ENCODE results near the gene STAG3. TPM values are rescaled to one million over a fixed set of nuclear protein-coding genes. Genes with fewer than 3 reads are reported as not detected.
"Not testable (repeated sequence)": the region's sequence is repeated elsewhere in the genome, so short reads cannot be mapped to it uniquely, and the experiment has no call there.

The STAG3 gene
- 1.1 and 2.1 TPM in 2 replicates for total RNA-seq

- Histone ChIP-seq H3K27me3 (ENCODE audit: control insufficient read depth, insufficient read depth, low read length) (no peaks in the 10 kb centered on the region), H3K36me3 (ENCODE audit: control insufficient read depth, insufficient read depth, low read length) (no peaks in the 10 kb centered on the region), H3K4me3 (ENCODE audit: low read depth, low read length) (peak within 1 kb of the TSS; percentile 80)
- DNase-seq (ENCODE audit: low read depth): peak; percentile 78
- no peak for TF ChIP-seq CTCF (IDR thresholded peaks at IDR 0.05; ENCODE audit: insufficient read depth, low read length, poor library complexity, severe bottlenecking)
These were observed at the start of gene STAG3, which contains the start of gene GPC2 for GRCh38 chr7:100177045-100178001. Gene STAG3 (plus strand): TSS chr7:100177918. CDS start chr7:100180557, 2,639 bp downstream. Gene GPC2 (minus strand): TSS chr7:100177381. CDS start chr7:100177199, 182 bp downstream.

- no peak for DNase-seq (ENCODE audit: low read depth)
- H3K4me3 ChIP-seq (ENCODE audit: low read depth, low read length): no peak overlapping the region
- no peaks in the 10 kb centered on the region for H3K27me3 ChIP-seq (ENCODE audit: control insufficient read depth, insufficient read depth, low read length)
- no peaks in the 10 kb centered on the region for H3K36me3 ChIP-seq (ENCODE audit: control insufficient read depth, insufficient read depth, low read length)
- TF ChIP-seq CTCF (IDR thresholded peaks at IDR 0.05; ENCODE audit: insufficient read depth, low read length, poor library complexity, severe bottlenecking): no peak
These were observed 49.1 kb upstream of the STAG3 start for GRCh38 chr7:100128637-100128963.

- H3K4me3 ChIP-seq (ENCODE audit: low read depth, low read length): not testable (repeated sequence)
These were observed 47.5 kb upstream of the STAG3 start for GRCh38 chr7:100130220-100130607.

GRCh38 chr7:100130608-100131453 lies 46.9 kb upstream of the STAG3 start:
- peak; percentile 83 for TF ChIP-seq CTCF (IDR thresholded peaks at IDR 0.05; ENCODE audit: insufficient read depth, low read length, poor library complexity, severe bottlenecking)
- DNase-seq (ENCODE audit: low read depth): no peak
- Histone ChIP-seq H3K36me3 (ENCODE audit: control insufficient read depth, insufficient read depth, low read length) (no peaks in the 10 kb centered on the region), H3K27me3 (ENCODE audit: control insufficient read depth, insufficient read depth, low read length) (no peaks in the 10 kb centered on the region), H3K4me3 (ENCODE audit: low read depth, low read length) (no peak overlapping the region)

More at GRCh38 chr7:100130220-100130607, 47.5 kb upstream of the STAG3 start:
- not testable (repeated sequence) for H3K36me3 ChIP-seq (ENCODE audit: control insufficient read depth, insufficient read depth, low read length); H3K27me3 ChIP-seq (ENCODE audit: control insufficient read depth, insufficient read depth, low read length); DNase-seq (ENCODE audit: low read depth)

- no peak overlapping the region for H3K4me3 ChIP-seq (ENCODE audit: low read depth, low read length)
- H3K27me3 ChIP-seq (ENCODE audit: control insufficient read depth, insufficient read depth, low read length): no peaks in the 10 kb centered on the region
- no peak for TF ChIP-seq CTCF (IDR thresholded peaks at IDR 0.05; ENCODE audit: insufficient read depth, low read length, poor library complexity, severe bottlenecking)
- no peak for DNase-seq (ENCODE audit: low read depth)
- no peaks in the 10 kb centered on the region for H3K36me3 ChIP-seq (ENCODE audit: control insufficient read depth, insufficient read depth, low read length)
These were observed 45.6 kb upstream of the STAG3 start for GRCh38 chr7:100132126-100132525.

GRCh38 chr7:100132697-100133151 lies 45.0 kb upstream of the STAG3 start:
- DNase-seq (ENCODE audit: low read depth): no peak
- no peaks in the 10 kb centered on the region for H3K36me3 ChIP-seq (ENCODE audit: control insufficient read depth, insufficient read depth, low read length)
- H3K4me3 ChIP-seq (ENCODE audit: low read depth, low read length): no peak overlapping the region
- peak; percentile 94 for TF ChIP-seq CTCF (IDR thresholded peaks at IDR 0.05; ENCODE audit: insufficient read depth, low read length, poor library complexity, severe bottlenecking)
- no peaks in the 10 kb centered on the region for H3K27me3 ChIP-seq (ENCODE audit: control insufficient read depth, insufficient read depth, low read length)

Data from kidney epithelial cell (primary cell).